GM19099 (cell line): ENCODE data around the gene CDH23.

Experiments used
- POLR2A ChIP-seq: IDR thresholded peaks from 3 replicates; pipeline ENCODE4 v1.6.1; 2011; ENCODE audit warnings: low read depth; ENCODE audit not compliant: insufficient read length; ENCODE audit errors: extremely low read depth

The CDH23 gene

DNA sequence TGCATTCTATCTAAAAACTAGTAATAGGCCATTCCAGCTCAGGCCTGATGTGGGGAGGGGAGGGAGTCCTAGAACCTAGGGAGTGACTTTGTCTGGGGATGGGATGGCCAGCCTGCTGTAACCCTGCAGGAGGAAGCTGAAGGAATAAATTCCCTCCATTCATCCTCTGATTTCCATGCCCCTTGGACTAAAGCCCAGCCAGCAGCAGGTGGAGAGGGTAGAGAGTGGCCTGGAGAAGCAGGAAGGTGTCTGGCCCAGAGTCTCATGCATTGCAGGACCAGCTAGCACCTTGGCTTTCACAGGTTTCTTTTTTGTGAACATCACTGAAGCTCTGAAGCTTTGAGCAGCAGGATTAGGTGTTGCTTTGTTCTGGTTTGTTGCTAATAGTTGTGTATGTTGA lies 32.8 kb upstream of the CDH23 start:
- TF ChIP-seq POLR2A: no peak

DNA sequence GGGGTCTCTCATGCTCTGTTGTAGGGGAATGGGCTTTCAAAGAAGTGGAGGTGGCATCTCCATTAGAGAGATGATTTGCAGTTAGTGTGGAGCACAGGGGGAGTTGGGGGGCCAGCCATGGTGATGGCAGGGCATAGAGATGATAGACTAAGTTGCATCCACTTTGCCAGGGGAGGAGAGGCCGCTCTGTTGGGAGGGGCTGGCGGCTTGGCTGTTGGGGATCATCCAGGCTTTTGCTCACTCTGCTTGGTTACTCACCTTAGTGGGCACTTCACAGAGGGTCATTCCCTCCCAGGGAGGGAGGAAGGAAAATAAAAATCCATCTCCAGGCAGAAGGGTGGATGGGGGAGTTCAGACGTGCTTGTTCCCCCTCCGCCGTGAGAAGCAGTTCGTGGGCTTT lies 31.4 kb upstream of the CDH23 start:
- TF ChIP-seq POLR2A: no peak

DNA sequence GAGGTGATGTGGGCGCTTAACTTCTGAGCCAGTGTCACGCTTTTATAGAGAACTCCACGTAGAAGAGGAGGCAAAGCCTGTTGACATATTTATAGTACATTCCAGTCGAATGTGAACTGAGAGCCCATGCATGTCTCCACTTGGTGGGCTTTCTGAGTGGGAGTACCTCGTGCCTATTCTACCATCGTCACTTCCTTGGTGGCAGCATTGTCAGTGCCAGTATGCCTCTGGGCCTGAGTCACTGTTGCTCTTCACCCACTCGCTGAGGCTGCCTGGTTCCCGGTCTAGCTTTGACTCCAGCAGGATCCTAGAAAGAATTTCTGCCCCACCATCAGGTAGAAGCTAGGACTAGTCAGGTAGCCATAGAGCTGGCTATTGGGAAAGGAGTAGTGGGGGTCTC lies 30.0 kb upstream of the CDH23 start:
- no peak for TF ChIP-seq POLR2A

DNA sequence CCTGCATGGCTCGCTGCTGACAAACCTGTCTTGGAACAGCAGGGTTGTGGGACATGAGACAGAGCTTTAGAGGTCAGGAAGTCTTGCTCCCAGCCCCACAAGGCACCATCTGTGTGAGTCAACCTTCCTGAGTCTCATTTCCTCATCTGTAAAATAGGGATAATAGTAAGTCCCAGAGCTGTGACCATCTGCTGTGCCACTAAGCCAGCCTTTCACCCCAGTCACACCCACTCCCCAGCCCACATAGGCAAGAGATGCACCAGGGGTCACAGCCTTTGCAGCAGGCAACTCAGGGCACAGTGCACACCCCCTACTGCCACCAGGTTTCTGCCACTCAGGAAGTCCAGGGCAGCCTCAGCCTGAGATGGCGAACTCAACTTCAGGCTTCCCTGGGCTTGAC lies 29.4 kb upstream of the CDH23 start:
- TF ChIP-seq POLR2A: no peak

DNA sequence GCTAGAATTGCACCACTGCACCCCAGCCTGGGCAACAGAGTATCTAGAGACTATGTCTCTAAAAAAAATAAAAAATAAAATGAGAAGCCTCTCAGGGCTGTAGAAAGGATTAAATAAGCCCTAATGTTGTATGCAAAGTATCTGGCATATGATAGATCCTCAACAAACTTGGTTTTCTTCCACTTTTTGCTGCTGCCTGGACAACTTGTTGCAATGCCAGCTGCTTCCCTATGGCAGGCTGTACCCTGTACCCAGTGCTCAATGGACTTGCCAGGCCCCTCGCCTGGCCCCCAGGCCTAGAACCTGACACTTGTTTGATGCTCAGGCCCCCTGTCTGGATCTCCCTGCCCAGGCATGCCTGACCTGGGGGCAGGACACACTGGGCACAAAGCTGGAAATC lies 28.5 kb upstream of the CDH23 start:
- TF ChIP-seq POLR2A: no peak

DNA sequence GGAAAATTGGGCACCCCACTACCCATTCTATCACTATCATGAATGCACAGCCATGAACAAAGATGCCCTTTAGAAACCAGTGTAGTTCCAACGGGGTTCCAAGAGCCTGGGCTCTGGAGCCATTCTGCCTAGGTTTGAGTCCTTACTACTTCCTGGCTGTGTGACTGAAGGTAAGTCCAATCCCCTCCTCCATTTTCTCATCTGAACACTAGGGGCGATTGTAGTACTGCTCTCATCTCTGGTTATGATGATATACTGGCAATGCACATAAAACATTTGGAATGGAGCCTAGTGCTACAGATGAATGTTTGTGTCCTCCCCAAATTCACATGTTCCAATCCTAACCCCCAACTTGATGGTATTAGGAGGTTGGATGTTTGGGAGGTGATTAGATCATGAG lies 28.1 kb upstream of the CDH23 start:
- no peak for TF ChIP-seq POLR2A

DNA sequence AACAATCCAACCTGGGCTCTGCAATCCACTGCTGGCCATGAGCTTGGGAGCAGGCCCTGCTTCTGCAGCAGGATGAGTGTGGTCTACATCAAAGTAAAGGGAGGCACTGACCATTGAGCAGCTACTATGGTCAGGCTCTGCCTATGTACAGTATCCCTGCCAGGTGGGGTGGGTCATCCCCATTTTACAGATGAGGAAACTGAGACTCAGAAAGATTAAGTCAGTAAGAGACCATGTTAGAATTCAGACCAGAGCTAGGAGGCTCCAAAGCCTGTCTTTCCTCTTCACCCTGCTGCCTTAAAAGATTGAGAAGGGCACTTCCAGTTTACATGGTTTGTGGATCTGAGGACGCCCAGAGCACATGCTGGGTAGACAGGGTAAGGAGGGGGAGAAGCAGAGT lies 27.1 kb upstream of the CDH23 start:
- no peak for TF ChIP-seq POLR2A

DNA sequence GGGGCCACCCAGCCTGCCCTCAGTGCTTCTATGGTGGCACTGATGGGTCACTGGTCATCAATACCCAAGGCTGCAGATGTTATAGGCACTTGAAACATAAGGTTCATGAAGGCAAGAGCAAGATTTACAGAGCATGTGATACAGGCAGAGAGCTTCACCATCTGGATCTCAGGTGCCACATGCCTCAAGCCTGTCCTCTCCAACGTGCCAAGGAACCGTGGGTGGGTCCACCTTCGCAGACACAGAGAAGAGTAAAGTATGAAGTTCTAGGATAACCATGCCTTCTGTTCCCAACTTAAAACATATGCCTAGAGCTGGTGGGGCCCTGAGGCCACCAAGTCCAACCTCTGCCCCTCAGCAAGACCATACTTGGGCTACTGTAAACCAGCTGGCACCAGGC lies 26.7 kb upstream of the CDH23 start:
- no peak for TF ChIP-seq POLR2A

DNA sequence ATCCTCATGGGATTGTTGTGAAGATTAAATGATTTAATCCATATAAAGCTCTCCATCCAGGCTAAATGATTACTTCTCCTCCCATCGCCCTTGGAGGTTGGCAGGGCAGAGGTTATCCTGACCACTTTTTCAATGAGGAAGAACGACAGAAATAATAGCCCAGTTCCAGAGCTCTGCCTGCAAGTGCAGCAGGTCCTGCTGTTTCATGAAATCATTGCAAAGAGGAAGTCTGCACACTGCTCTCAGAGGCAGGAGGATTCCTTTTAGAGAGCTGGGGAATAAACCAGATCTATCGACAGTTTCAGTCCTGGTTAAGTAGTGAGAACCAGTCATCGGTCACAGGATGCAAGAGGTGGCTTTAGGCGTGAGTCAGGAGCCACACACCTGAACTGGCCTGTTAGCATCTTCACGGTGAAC lies 25.0 kb upstream of the CDH23 start:
- TF ChIP-seq POLR2A: no peak

DNA sequence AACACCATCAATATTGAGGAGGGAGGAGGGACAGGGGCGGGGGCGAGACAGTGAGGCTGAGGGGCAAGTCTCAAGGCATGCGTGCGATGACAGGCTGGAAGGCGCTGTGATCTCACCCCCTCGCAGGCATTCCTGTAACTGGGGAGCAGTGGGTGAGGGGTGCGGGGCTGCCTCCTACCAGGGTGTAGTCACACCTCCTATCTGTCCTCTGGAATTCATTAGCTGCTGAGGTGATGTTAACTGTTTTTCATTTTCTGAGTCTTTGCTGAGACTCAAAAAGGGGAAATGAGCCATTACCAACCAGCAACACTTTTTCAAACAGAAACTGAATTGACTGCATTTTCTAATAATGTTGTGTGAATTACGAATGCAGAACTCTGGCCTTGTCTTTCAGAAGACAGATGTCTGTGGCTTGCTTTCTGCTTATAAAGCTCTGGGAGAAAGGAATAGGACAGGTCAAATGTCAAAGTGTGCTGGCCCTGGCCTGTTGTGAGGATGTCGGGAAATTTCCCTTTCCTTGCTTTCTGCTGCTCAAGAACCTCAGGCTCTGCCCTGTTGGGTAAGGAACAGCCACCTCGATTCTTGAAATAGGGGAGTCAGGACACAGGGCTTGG lies 23.7 kb upstream of the CDH23 start:
- TF ChIP-seq POLR2A: no peak

DNA sequence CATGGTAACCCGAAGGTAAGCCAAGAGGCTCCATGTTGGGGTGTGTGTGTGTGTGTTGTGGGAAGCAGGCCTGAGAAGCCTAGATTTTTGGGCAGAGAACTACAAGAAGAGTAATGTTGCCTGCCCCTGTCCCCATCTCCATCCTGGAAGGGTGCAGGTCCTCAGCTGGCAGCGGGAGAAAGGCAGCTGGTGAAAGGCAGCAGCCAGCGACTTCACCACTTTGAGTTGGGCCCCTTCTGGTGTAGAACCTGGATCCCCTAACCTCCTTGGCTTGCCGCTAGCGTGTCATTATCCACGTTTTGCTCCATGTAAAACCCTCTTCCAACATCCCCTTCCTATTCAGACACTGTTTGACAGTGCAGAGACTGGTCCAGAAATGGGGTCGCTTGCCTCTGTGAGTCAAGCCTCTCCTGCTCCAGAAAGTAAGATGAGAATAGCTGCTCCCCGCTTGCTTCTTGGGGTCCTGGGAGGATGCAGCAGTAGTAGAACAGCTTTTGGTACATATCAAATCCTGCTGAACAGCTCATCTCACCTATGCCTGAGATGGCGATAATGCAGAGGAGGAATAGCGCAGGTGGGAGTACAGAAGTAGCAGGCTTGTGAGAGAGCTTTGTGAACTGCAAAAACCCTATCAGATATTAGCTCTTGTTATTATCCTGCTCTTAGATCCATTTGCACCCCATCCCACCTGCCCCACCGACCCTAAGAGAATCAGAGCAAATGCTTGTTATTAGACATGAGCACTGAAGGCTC lies 22.1 kb upstream of the CDH23 start:
- TF ChIP-seq POLR2A: no peak

DNA sequence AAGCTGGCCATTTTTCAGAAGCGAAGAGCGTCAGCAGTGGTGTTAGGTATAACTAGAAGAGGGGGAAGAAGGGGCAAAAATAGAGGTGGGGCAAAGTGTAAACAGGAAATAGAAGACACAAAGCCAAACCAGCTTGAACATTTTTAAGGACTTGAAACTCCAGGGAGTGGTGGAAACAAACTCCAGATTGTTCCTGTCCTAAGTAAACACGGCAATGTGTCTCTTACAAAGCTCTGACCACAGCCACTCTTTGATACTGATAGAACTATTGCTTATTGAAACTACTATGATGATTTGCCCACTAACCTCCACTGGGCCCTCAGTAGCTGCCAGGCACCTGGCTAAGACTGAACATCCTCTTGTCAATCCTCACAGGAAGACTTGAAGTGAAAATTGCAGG lies 20.8 kb upstream of the CDH23 start:
- no peak for TF ChIP-seq POLR2A

DNA sequence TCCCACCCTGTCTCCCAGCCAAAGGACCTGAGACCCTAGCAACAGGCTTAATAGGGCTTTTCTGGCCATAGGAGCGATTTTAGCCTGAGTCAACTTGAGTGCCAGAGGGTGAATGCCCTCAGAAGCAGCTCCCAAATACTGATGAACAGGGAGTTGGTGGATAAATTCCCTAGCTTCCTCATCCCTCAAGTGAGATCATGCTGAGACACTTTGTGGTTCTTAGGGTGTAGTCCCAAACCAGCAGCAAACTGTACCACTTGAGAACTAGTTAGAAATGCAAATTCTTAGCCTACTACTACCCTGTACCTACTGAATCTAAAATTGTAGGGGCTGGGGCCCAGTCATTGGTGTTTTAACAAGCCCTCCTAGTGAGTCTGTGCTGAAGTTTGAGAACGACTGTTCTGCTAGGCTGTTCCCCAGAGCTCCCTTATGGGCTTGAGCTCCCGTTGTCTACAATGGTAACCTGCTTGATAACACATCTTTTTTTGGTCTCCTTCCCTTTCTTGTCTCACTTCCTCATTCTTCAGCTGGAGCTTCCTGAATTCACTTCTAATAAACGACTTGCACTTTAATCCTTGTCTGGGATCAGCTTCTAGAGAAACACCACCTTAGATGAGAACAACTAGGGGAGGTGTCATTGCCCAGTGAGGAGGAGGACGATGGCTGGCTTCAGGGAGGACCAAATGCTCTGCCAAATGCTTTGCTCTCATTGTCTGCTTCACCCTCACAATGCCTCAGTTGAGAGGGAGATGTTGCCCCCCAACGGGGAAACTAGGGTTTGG lies 18.2 kb upstream of the CDH23 start:
- TF ChIP-seq POLR2A: no peak

DNA sequence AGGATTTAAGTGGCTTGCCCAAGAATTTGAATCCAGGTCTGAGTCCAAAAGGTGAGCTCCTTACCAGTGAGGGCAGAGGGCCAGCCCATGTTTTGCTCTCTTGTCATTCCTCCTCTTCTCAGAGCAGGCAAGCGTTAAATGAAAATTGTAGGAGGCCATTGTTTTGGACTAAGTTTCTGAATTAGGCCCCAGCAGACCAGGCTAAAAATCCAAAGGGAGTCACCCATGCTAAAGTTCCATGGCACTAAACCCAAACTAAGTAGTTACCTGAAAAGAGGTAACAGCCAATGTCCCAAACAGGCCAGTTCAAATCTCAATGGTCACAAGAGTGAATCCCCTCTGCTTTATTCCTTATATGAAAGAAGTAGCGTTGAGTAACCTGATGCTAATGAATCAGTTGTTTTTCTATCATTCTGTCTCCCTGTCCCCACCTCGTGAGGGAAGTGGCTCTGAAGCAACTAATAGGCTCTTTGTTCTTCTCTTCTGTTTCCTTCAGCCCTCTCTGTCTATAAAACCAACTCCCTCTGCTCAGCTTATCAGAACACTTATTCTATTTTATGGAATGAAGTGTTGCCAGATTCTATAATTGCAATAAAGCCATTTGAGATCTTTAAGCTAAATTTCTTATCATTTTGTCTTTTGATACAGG lies 17.5 kb upstream of the CDH23 start:
- no peak for TF ChIP-seq POLR2A

DNA sequence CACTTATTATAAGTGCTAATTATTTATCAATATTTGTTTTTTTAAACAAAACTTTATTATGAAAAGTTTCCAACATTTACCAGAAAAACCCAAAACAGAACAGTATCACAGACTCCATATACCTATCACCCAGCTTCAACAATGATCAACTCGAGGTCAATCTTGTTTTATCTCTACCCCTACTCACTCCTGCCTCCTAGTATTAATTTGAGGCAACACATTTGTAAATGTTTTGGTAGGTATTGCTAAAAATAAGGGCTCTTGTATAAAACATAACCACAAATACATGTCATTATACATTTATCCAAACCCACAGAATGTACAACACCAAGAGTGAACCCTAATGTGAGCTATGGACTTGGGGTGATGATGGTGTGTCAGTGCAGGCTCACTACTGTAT lies 15.9 kb upstream of the CDH23 start:
- TF ChIP-seq POLR2A: no peak
